ENCODE measurements around the gene ARHGAP15.

The ARHGAP15 gene

DNA sequence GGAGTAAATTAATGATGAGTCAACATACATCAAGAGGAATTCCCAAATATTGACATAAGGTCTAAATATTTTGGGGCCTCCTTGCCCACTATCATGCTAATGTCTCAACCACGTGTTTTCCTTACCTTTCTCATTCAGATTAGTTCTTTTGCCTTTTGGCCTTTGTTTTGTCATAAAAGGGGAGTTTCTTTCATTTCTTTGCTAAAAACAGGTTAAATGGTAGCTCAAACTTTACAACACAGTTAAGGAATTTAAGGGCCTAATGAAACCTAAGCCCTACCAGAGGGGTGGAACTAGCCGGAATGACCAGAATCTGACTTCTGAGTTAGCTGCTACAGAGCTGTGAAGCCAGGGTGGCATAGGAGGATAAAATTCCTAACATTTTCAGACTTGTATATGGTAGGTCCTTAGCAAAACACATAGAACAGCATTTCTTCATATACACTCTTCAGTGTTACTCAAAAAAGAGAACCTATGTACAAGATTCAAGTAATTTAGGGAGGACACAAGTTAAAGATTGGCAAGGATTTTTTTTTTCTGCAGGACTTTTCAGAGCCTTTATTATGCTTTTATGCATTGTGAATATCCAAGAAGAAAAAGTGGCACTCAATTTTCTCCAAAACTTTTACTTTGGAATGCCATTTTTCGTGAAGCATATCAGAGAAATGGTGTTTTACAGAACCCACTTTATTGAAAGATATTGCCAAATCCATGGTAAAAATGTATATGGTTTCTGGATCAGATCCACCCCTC, 633.1 kb downstream of the ARHGAP15 start:
- Mint-ChIP-seq H3K4me1 (peaks cover 13% of the 10 kb centered on the region), H3K9me3 (no peaks in the 10 kb centered on the region), H3K27me3 (ENCODE audit: low read depth, poor library complexity) (peaks cover 3% of the 10 kb centered on the region), H3K27ac (no peak overlapping the region), H3K36me3 (ENCODE audit: low read depth) (no peaks in the 10 kb centered on the region), H3K4me3 (no peak overlapping the region)
- no peak for DNase-seq
- TF ChIP-seq, protein P1, sequence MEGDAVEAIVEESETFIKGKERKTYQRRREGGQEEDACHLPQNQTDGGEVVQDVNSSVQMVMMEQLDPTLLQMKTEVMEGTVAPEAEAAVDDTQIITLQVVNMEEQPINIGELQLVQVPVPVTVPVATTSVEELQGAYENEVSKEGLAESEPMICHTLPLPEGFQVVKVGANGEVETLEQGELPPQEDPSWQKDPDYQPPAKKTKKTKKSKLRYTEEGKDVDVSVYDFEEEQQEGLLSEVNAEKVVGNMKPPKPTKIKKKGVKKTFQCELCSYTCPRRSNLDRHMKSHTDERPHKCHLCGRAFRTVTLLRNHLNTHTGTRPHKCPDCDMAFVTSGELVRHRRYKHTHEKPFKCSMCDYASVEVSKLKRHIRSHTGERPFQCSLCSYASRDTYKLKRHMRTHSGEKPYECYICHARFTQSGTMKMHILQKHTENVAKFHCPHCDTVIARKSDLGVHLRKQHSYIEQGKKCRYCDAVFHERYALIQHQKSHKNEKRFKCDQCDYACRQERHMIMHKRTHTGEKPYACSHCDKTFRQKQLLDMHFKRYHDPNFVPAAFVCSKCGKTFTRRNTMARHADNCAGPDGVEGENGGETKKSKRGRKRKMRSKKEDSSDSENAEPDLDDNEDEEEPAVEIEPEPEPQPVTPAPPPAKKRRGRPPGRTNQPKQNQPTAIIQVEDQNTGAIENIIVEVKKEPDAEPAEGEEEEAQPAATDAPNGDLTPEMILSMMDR (IDR thresholded peaks at IDR 0.05), result no peak

DNA sequence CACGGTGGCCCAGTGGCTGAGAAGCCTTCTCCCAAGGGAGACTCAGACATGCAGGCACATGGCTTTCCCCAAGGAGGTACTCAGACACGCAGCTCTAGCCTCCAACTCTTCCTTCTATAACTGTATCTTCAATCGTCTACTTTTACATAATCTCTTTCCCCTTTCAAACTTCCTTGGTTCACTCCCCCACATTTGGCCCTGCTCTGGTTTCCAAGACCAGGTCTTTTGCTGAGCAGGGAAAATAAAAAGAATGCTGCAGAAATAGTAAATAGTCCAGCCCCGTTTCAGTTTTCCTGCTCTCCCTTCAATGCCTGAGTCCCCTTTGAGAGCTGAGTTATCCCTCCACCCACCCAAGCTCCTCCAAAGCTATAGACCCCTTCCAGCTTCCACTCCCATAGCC, 635.0 kb downstream of the ARHGAP15 start:
- peaks cover 3% of the 10 kb centered on the region for H3K27me3 Mint-ChIP-seq (ENCODE audit: low read depth, poor library complexity)
- H3K4me3 Mint-ChIP-seq, result no peak overlapping the region
- TF ChIP-seq, protein P1 (IDR thresholded peaks at IDR 0.05), result no peak
- no peaks in the 10 kb centered on the region for H3K9me3 Mint-ChIP-seq
- no peak overlapping the region for H3K27ac Mint-ChIP-seq
- no peak for DNase-seq
- H3K4me1 Mint-ChIP-seq, result peaks cover 13% of the 10 kb centered on the region
- H3K36me3 Mint-ChIP-seq (ENCODE audit: low read depth), result no peaks in the 10 kb centered on the region

DNA sequence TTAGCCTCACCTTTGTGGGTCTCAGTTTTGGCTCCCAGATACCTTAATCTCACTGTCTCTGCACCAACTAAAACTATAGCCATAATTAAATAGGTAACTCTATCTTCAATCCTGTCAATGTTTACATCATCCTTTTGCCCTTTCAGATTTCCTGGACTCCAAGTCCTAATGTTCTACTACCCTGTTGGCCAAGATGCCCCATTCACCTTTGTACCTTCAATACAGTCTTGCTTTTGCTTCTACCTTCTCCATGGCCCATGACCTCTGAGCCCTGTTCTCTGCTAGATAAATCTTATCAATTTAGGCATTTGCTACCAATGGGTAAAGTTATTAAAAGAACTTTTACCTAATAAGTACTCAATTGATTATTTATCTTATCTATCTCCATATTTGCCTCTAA, 635.5 kb downstream of the ARHGAP15 start:
- no peak for DNase-seq
- peaks cover 13% of the 10 kb centered on the region for H3K4me1 Mint-ChIP-seq
- H3K27ac Mint-ChIP-seq, result no peak overlapping the region
- peaks cover 3% of the 10 kb centered on the region for H3K27me3 Mint-ChIP-seq (ENCODE audit: low read depth, poor library complexity)
- no peaks in the 10 kb centered on the region for H3K9me3 Mint-ChIP-seq
- TF ChIP-seq, protein P1 (IDR thresholded peaks at IDR 0.05), result no peak
- no peaks in the 10 kb centered on the region for H3K36me3 Mint-ChIP-seq (ENCODE audit: low read depth)
- H3K4me3 Mint-ChIP-seq, result no peak overlapping the region

DNA sequence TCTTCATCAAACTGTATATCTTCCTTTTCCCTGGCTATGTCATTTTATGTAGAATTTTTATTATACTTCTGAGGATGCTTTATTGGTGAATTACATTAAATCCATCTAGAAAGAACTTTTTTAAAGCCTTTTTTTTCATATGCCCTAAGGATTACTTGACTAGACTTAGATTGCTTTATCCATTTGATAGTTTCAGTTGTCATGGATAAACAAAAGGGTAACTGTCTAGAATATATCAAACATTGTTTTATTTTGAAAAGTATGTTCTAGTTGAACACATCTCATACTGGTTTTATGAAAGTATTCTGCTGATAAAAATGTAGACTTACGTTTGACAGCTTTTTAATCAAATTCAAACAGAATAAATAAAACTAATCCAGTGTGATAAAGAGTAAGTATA, 639.8 kb downstream of the ARHGAP15 start:
- H3K27ac Mint-ChIP-seq, result no peak overlapping the region

DNA sequence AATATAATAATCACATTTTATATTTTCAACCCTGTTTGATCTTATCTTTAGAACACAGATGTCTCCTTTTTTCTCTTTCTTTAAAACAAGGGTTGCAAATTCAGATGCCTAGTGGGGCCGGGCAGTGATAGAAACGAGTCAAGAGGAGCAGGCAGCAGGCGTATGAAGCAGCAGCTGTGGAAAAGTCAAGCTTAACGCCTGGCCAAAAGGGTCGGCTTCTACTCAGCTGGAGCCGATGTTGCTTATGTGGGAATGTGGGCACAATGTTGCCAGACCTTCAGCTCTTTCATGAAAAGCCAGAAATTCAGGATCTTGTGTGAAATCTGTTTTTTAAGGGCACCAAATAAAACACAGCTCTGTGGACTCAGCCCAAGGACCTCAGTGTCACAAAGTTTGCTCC, 642.7 kb downstream of the ARHGAP15 start:
- peaks cover 6% of the 10 kb centered on the region for H3K4me1 Mint-ChIP-seq
- no peaks in the 10 kb centered on the region for H3K36me3 Mint-ChIP-seq (ENCODE audit: low read depth)
- TF ChIP-seq, protein P1 (IDR thresholded peaks at IDR 0.05), result no peak
- no peaks in the 10 kb centered on the region for H3K9me3 Mint-ChIP-seq
- H3K4me3 Mint-ChIP-seq, result no peak overlapping the region
- no peak overlapping the region for H3K27ac Mint-ChIP-seq
- DNase-seq, result no peak
- H3K27me3 Mint-ChIP-seq (ENCODE audit: low read depth, poor library complexity), result peaks cover 10% of the 10 kb centered on the region

More for the DNA sequence above, 639.8 kb downstream of the ARHGAP15 start:
- Mint-ChIP-seq H3K4me3 (no peak overlapping the region), H3K4me1 (peaks cover 8% of the 10 kb centered on the region), H3K36me3 (ENCODE audit: low read depth) (no peaks in the 10 kb centered on the region), H3K27me3 (ENCODE audit: low read depth, poor library complexity) (peaks cover 3% of the 10 kb centered on the region), H3K9me3 (no peaks in the 10 kb centered on the region)
- TF ChIP-seq, protein P1 (IDR thresholded peaks at IDR 0.05), result no peak
- DNase-seq, result no peak
